GM12891 (cell line): ENCODE measurements around the gene SULT2A1.
"Not testable (repeated sequence)": the region's sequence is repeated elsewhere in the genome, so short reads cannot be mapped to it uniquely, and the experiment has no call there.

Experiments
- PAX5 ChIP-seq: IDR thresholded peaks from 2 replicates; pipeline ENCODE4 v1.6.1; 2011; ENCODE audit warnings: low read length, moderate library complexity, mild to moderate bottlenecking; ENCODE audit not compliant: insufficient read depth, severe bottlenecking
- POLR2A ChIP-seq: IDR thresholded peaks from 2 replicates; pipeline ENCODE4 v1.6.1; 2011; ENCODE audit warnings: low read depth, low read length, control low read depth
- POLR2AphosphoS5 ChIP-seq: IDR thresholded peaks from 2 replicates; pipeline ENCODE4 v1.6.1; 2011; ENCODE audit warnings: low read depth, low read length, control low read depth
- POU2F2 ChIP-seq: IDR thresholded peaks from 2 replicates; pipeline ENCODE4 v1.6.1; 2011; ENCODE audit warnings: low read depth, mild to moderate bottlenecking, control low read depth, low read length, moderate library complexity
- SPI1 ChIP-seq: IDR thresholded peaks from 2 replicates; pipeline ENCODE4 v1.6.1; 2011; ENCODE audit warnings: low read depth, low read length, control low read depth
- TAF1 ChIP-seq: IDR thresholded peaks from 2 replicates; pipeline ENCODE4 v1.6.1; 2011; ENCODE audit warnings: low read depth, low read length, control low read depth

GRCh38 chr19:47909350-47909749 is 23.2 kb upstream of the SULT2A1 start:
- not testable (repeated sequence) for TF ChIP-seq POLR2AphosphoS5, POLR2A, PAX5, SPI1, TAF1, POU2F2
